OCI-LY7 (cell line): Measurements from ENCODE around the gene WDR31. TPM values are rescaled to one million over a fixed set of nuclear protein-coding genes. Genes with fewer than 3 reads are reported as not detected.

ENCODE experiments used
- BruUV-seq: library from RNA; stranded (reverse); fragments of 400-500 nt; replicated peaks from 2 replicates; lab custom pipeline; 2021; lab: Mats Ljungman, UMichigan
- CTCF ChIA-PET: fragments of 300-600 bp; sonication (Branson Sonifier 250); formaldehyde crosslinking; loops from one replicate; lab custom pipeline; 2022; ENCODE audit warnings: antibody characterized with exemption; ENCODE audit not compliant: unreplicated experiment; lab: Charles Lee
- POLR2A ChIA-PET: fragments of 300-600 bp; sonication (Branson Sonifier 250); formaldehyde crosslinking; loops from one replicate; lab custom pipeline; 2022; ENCODE audit warnings: antibody characterized with exemption; lab: Charles Lee
- DNase-seq: peaks from one replicate; pipeline ENCODE4 v3.0.0-alpha.2; 2015; ENCODE audit warnings: low spot score
- H2AFZ ChIP-seq: fragments of 200-600 bp; sonication (generic), shearing (Covaris generic); 2 replicates; pipeline ENCODE4 v1.6.1; 2014; ENCODE audit warnings: mild to moderate bottlenecking, antibody characterized with exemption, low read length, moderate library complexity
- H3K27ac ChIP-seq: fragments of 200-600 bp; sonication (generic); 2 replicates; pipeline ENCODE4 v1.5.1; 2014; ENCODE audit warnings: mixed run types, low read depth, mild to moderate bottlenecking, moderate library complexity, low read length, inconsistent platforms; ENCODE audit not compliant: poor library complexity, severe bottlenecking
- H3K36me3 ChIP-seq: fragments of 200-600 bp; sonication (generic); 2 replicates; pipeline ENCODE4 v1.6.1; 2014; ENCODE audit warnings: mild to moderate bottlenecking, antibody characterized with exemption, low read length, moderate library complexity, mixed read lengths; ENCODE audit not compliant: insufficient read depth
- H3K4me1 ChIP-seq: fragments of 200-600 bp; sonication (generic); 2 replicates; pipeline ENCODE4 v1.5.1; 2014; ENCODE audit warnings: mild to moderate bottlenecking, low read length; ENCODE audit not compliant: insufficient read depth, poor library complexity, severe bottlenecking
- H3K4me2 ChIP-seq: fragments of 200-600 bp; sonication (generic); 2 replicates; pipeline ENCODE4 v1.6.1; 2014; ENCODE audit warnings: mild to moderate bottlenecking, low read length
- H3K4me3 ChIP-seq: fragments of 200-600 bp; sonication (generic); 2 replicates; pipeline ENCODE4 v1.5.1; 2014; ENCODE audit warnings: mild to moderate bottlenecking, low read depth, low read length; ENCODE audit not compliant: poor library complexity, severe bottlenecking
- H3K79me2 ChIP-seq: fragments of 200-600 bp; sonication (generic); 2 replicates; pipeline ENCODE4 v1.6.1; 2016; ENCODE audit warnings: low read depth, mild to moderate bottlenecking, low read length, moderate library complexity, mixed read lengths; ENCODE audit not compliant: insufficient read depth
- H3K9me2 ChIP-seq: fragments of 200-600 bp; sonication (generic); 2 replicates; pipeline ENCODE4 v1.6.1; 2016; ENCODE audit warnings: mild to moderate bottlenecking, low read length, mixed read lengths; ENCODE audit not compliant: insufficient read depth
- H3K9me3 ChIP-seq: fragments of 200-600 bp; sonication (generic); 2 replicates; pipeline ENCODE4 v1.6.1; 2014; ENCODE audit warnings: mild to moderate bottlenecking, mixed run types, low read length, mixed read lengths
- H4K20me1 ChIP-seq: fragments of 200-600 bp; sonication (generic); 2 replicates; pipeline ENCODE4 v1.6.1; 2014; ENCODE audit warnings: mild to moderate bottlenecking, antibody characterized with exemption, low read length, moderate library complexity, mixed read lengths; ENCODE audit not compliant: insufficient read depth
- EZH2phosphoT487 ChIP-seq: fragments of 200-600 bp; sonication (generic); IDR thresholded peaks from 2 replicates; pipeline ENCODE4 v1.6.1; 2018; ENCODE audit warnings: low read depth, borderline replicate concordance, mild to moderate bottlenecking, mixed run types, antibody characterized with exemption, low read length, moderate library complexity, mixed read lengths
- intact Hi-C: fragments of 100-400 bp; cut with micrococcal nuclease; formaldehyde crosslinking; loops from one replicate; pipeline ENCODE4 v1.10.0; 2022; ENCODE audit not compliant: unreplicated experiment
- total RNA-seq, 2 experiments: library from RNA; depleted of rRNA in 1 of 2; stranded (reverse); fragments of >200 nt in 1 of 2; shearing (Covaris generic) in 1 of 2; gene quantifications; 2 replicates each; pipeline ENCODE4 v1.2.3, GENCODE V29; 2014 to 2022
- TF ChIP-seq, protein P1 (sequence below): fragments of 200-600 bp; sonication (generic); conservative IDR thresholded peaks from 2 replicates; pipeline ENCODE4 v1.5.1; 2014; ENCODE audit warnings: mild to moderate bottlenecking, antibody characterized with exemption, low read length, moderate library complexity, mixed read lengths

The WDR31 gene
- total RNA-seq, 2 experiments from 2014 or later = 0.19 to 1.4 TPM

DNA sequence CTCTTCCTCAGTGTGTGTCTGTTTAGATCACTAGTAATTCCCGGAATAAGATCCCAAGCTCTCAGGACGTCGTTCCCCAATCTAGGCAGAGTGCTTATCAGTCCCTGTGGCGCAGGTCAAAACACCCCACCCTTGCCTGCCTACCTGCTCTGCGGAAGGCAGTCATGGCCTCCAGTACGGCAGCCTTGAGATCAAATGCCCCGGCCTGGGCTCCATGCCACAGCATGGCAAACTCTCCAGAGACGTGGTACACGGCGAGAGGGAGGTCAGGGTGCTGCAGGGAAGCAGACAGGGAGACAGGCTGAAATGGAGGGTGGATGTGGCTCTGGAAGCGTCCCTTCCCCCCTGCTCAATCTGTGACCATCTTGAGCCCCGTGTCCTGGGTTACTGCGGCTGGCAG, 48.8 kb upstream of the WDR31 start:
- H3K36me3 ChIP-seq = peaks cover 22% of the 10 kb centered on the region
- H3K4me2 ChIP-seq = no peak overlapping the region
- H3K9me2 ChIP-seq = no peaks in the 10 kb centered on the region
- TF ChIP-seq, protein P1, sequence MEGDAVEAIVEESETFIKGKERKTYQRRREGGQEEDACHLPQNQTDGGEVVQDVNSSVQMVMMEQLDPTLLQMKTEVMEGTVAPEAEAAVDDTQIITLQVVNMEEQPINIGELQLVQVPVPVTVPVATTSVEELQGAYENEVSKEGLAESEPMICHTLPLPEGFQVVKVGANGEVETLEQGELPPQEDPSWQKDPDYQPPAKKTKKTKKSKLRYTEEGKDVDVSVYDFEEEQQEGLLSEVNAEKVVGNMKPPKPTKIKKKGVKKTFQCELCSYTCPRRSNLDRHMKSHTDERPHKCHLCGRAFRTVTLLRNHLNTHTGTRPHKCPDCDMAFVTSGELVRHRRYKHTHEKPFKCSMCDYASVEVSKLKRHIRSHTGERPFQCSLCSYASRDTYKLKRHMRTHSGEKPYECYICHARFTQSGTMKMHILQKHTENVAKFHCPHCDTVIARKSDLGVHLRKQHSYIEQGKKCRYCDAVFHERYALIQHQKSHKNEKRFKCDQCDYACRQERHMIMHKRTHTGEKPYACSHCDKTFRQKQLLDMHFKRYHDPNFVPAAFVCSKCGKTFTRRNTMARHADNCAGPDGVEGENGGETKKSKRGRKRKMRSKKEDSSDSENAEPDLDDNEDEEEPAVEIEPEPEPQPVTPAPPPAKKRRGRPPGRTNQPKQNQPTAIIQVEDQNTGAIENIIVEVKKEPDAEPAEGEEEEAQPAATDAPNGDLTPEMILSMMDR = no peak
- TF ChIP-seq EZH2phosphoT487 = no peak
- no peak for DNase-seq
- H4K20me1 ChIP-seq = no peaks in the 10 kb centered on the region
- CTCF ChIA-PET = no interaction called here
- no peak overlapping the region for H2AFZ ChIP-seq
- no peaks in the 10 kb centered on the region for H3K4me1 ChIP-seq
- no peaks in the 10 kb centered on the region for H3K79me2 ChIP-seq
- no peaks in the 10 kb centered on the region for H3K9me3 ChIP-seq
- POLR2A ChIA-PET = no interaction called here
- intact Hi-C loops = no loop called here
- H3K27ac ChIP-seq = no peak overlapping the region
- H3K4me3 ChIP-seq = no peak overlapping the region
- BruUV-seq = no TSS peak

GRCh38 chr9:113387560-113388230, 47.6 kb upstream of the WDR31 start:
- DNase-seq = no peak
- Histone ChIP-seq H3K27ac (no peak overlapping the region), H3K9me2 (no peaks in the 10 kb centered on the region), H3K9me3 (no peaks in the 10 kb centered on the region), H2AFZ (no peak overlapping the region), H3K79me2 (no peaks in the 10 kb centered on the region), H3K36me3 (peaks cover 22% of the 10 kb centered on the region; the same call in 1 of the 2 replicates), H3K4me3 (no peak overlapping the region), H3K4me1 (no peaks in the 10 kb centered on the region), H4K20me1 (no peaks in the 10 kb centered on the region), H3K4me2 (no peak overlapping the region)
- POLR2A ChIA-PET = no interaction called here
- no TSS peak for BruUV-seq
- CTCF ChIA-PET = no interaction called here
- intact Hi-C loops = no loop called here
- TF ChIP-seq EZH2phosphoT487 = no peak
- TF ChIP-seq, protein P1 = no peak
